GM18517 (cell line): ENCODE data around the gene ZP2.
"Not testable (repeated sequence)": the region's sequence is repeated elsewhere in the genome, so short reads cannot be mapped to it uniquely, and the experiment has no call there.

Experiments used
- ATAC-seq: cut with Tn5 transposase; IDR thresholded peaks from one replicate; pipeline ENCODE4 v1.9.1; 2021; ENCODE audit warnings: mild to moderate bottlenecking, moderate library complexity; ENCODE audit not compliant: unreplicated experiment

Gene ZP2

DNA sequence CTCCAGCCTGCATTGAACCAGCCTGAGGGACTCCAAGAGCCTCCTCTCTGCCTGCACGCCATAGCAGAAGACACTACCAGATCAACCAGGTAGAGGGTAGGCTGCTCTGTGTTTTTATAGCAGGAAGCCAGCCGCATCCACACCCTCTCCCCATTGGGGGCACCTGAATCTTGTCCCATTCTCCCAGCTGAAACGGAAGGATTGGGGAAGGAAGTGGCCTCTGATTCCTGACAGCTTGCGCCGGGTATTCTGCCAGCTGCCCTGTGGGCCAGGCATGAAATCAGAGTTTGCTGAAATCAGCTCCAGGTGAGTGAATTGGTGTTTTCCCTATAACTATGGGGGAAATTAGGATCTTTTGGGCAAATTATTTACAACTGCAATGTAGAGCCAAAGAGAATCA is at the start of gene ZP2:
Gene ZP2, minus strand, starts transcription at position 89 of the 400 bp plus-strand sequence. Its CDS starts 27 bp downstream, at position 62.
- no peak for ATAC-seq

DNA sequence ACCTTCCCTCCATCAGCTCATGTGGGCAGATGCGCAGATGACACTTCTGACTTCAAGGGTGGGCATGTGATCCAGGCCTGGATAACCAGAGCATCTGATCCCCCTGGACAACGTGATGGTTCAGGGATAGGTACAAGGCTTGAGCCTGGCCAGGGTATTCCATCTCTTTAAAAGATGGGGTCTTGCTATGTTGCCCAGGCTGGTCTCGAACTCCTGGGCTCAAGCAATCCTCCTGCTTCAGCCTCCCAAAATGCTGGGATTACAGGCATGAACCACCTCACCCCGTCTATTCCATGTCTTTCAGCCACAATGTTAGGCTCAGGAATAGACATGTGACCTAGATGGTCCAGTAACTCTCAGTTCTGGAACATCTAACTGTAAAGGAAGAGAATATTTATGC is 45.9 kb upstream of the ZP2 start:
- ATAC-seq, result no peak

DNA sequence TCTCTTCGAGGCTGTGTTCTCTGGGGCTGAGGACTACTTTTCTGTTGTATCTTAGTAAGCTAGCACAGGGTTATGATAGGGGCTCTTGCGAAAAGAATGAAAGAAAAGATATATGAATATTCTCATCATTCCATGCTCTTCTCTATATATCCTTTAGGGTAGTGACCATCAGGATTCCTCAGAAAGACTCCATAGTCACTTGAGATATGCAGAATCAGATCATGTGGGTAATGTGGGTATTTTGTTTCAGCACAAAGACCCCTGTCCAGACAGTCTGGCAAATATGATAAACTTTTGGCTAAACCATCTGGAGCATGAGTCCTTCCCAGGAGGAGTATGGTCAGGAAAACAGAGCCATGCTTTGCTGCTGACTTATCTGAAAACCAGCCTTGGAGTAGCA is 45.3 kb upstream of the ZP2 start:
- ATAC-seq, result no peak

DNA sequence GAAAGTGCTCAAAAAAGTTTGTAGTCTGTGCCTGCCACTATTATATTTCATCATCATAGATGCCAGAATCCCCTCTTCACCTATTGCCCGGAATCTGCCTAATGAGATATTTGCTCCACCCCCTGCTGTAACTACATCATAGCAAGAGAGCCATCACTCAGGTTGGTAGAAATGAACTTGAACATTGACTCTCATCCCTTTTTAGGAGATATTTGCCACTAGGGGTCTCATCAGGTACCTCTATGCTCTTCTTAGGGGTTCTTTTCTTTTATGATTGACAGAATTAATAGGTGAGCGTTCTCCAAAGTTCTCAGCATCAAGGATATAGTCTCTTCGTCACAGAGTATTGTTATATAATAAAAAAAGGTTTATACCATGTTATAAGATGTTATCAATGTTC is 42.1 kb upstream of the ZP2 start:
- ATAC-seq, result no peak

DNA sequence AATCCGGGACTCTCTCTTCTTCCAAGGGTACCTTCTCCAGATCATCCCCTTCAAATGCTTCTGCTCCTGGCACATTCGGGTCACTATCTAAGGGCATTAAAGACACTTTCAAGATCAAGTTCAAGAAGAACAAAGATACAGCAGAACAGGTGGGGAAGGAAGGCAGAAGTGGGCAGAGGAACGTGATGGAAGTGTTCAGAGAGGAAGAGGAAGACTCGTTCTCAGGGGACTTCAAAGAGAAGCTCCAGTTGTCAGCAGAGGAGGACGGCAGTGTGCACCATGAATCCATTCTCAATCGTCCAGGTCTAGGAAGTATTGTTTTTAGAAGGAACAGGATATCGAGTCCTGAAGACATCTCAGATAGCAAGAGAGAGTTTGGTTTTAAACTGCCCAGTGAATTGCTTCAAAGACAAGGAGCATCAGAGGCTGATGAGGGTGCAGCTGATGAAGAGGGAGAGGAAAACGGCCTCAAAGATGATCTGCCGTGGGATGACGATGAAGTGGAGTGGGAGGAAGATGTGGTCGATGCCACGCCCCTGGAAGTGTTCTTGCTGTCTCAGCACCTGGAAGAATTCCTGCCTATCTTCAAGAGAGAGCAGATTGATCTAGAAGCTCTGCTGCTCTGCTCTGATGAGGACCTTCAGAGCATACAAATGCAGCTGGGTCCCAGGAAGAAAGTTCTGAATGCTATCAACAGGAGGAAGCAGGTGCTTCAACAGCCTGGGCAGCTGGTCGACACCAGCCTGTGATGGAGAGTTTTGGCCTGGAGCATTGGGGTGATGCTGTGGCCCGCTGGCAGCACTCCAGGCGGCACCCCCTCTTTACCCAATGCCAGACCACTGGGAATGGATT is 38.9 kb upstream of the ZP2 start:
- ATAC-seq, result no peak

DNA sequence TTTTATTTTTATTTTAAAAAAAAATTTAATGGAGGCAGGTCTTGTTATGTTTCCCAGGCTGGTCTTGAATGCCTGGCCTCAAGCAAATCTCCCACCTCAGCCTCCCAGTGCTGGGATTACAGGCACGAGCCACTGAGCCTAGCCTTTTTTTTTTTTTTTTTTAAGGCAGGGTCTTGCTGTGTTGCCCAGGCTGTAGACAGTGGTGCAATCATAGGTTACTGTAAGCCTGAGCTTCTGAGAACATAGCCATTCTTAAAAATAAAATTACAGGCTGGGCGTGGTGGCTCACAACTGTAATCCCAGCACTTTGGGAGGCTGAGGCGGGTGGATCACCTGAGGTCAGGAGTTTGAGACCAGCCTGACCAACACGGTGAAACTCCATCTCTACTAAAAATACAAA is 36.8 kb upstream of the ZP2 start:
- not testable (repeated sequence) for ATAC-seq

DNA sequence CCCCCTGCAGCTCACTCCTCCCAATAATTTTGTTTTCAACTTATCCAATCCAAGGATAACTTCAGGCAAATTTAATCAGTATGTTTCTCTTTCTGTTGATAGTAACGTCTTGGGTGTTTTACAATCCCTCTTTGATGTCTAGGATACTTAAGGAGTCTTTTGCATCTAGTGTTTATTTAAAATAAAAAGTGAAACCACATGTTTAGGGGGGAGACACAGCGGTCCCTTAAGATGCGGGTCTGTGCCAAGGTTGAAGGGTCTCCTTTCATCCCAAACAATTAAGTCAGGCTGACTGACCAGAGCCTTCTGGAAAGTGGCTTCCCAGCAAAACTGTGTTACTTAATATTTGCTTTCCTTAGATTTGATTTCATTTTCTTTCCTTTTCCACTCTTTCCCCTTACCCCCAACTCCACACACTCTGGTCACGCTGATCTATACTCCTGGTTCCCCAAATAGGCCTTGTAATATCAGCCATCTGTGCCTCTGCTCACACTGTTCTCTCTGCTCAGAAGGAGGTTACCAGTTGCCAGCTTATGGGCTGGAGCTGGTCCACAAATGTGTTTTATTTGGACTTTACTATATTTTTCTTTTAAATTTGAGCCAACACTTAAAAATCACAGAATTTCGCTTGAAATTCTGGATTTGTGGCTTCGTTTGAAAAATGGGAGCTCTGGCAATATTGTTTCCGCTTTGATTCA is 33.3 kb upstream of the ZP2 start:
- no peak for ATAC-seq

DNA sequence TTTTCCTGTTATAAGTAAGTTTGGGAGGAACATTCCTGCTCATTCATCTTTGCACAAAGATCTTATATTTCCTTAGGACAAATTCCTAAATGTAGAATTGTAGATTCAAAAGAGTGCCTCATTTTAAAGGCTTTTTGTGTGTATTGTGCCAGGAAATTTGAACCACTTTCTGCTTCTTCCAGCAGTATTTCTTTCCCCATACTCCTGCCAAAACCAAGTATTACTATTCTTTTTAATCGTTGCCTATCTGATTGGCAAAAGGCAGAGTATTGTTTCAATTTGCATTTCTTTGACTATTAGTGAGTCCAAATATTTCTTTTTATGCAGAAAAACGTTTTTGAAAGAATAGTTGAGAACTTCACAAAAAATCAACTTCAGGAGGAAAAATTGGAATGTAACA is 31.4 kb upstream of the ZP2 start:
- ATAC-seq, result no peak

DNA sequence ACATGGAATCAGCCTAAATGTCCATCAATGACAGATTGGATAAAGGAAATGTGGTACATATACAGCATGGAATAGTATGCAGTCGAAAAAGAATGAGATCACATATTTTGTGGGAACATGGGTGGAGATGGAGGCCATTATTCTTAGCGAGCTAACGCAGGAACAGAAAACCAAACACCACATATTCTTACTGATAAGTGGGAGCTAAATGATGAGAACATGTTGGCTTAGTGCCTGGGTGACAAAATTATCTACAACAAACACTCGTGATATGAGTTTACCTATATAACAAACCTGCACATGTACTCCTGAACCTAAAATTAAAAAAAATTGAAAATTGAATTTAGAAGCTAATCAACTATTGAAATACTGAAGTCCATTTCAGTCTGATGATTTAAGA is 28.3 kb upstream of the ZP2 start:
- ATAC-seq, result no peak

DNA sequence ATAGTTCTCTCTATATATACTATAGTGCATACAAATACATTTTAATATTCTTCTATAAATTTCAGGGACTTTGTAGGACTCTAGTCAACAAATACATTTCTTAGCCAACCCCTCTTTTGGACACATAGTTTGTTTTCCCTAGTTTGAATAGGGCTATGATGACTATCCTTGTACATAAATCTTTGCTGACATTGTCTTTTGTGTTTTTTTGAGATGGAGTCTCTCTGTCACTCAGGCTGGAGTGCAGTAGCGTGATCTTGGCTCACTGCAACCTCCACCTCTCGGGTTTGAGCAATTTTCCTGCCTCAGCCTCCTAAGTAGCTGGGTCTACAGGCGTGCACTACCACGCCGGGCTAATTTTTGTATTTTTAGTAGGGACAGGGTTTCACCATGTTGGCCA is 25.5 kb upstream of the ZP2 start:
- no peak for ATAC-seq

DNA sequence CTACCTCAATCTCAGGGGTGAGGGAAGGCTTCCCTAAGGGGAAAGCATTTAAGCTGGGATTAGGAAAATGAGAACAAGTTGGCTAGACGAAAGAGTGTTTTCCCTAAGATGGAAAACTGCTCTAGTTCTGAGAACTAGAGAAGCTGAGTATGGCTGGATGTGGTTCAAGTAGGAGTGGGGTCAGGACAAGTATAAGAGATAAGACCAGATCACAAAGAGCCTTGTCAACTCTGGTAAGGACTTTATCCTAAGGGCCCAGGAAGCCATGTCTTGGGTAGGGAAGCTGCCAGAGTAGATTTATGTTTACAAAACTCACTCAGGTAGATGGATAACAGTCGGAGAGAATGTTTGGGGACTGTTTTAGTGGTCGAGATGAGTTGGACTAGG is 23.8 kb upstream of the ZP2 start:
- ATAC-seq, result no peak

DNA sequence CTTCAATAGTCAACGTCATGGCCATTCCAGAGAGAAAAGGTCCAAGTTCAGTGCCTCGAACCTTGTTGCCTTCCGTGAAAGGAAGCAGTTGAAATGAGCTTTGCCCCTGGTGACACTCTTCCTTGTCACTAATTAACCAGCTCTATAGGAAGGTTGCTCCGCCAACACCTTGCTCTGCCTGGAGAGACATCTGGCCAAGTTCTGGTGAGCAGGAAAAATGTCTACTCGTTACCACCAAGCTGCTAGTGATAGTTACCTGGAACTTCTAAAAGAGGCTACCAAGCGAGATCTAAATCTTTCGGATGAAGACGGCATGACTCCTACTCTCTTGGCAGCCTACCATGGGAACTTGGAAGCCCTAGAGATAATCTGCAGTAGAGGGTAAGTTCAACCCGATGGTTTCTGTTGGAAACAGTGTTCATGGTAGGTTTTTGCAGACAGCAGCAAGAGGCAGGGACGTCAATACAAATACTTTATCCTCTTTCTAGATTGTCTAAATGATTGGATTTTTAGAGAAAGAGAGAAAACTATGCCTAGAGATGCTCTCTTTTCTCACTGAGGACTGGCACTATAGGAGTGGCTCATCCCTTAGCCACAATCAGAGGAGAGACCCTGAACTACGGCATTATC is 22.3 kb upstream of the ZP2 start, which contains the start of gene ANKS4B:
Gene ANKS4B, plus strand, starts transcription at position 179 of the 630 bp plus-strand sequence. Its CDS starts 39 bp downstream, at position 218.
- no peak for ATAC-seq

DNA sequence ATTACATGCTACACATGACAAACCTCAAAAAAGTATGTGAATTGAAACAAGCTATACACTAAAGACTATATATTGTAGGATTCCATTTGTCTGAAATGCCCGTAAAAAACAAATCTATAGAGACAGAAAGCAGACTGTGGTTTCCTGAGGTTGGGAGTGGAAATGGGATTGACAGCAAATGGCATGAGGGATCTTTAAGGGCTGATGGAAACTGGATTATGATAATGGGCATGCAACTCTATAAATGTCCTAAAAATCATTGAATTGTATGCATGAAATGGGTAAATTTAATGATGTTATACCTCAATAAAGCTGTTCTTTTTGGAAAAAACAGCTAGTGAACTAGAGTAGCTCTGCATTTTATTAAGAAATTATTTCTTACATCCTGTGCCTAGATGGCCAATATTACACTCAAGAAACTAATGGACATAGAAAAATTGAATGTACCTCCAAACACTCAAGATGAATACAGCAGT is 21.7 kb upstream of the ZP2 start:
- no peak for ATAC-seq

DNA sequence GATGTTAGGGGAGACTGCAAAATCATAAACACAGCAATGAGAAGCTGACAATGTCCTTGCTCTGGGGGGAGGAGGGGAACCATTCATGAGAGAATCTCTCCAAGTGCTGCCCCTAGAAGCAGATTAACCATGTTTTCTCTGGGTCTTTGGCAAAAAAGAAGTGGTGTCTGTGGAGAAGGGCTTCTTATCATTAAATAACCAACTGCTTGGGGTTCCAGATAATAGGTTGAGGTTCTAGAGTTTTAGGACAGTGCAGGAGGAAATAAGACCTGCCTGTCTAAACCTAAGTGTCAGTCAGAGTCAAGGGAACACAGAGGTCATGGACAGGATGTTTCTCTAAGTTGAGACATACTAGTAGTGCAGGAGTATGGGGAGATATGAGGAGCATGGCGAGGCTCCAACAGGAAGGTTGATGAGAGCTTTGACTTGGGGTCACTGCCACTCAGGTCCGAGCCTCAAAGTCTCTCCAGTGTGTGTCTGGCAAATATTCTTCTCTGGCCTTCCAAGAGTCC is 17.0 kb upstream of the ZP2 start:
- ATAC-seq, result no peak

DNA sequence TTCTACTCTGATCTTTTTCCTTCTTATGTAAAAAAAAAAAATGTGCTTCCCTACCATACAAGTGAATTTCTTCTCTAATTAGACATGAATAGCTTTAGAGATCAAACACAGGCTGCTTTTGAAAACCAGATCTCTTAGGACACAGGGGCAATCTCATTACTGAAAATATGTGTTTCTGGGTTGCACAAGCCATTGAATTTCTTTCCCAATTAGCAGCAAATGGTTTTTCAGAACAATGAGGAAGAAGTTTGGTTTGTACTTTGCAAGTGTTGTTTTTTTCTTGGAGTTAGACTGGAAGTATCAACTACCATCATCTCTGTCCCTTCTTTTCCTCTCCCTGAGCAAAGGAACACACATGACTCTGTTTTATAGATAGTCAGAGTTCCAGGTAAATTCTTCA is 16.5 kb upstream of the ZP2 start:
- ATAC-seq, result no peak

DNA sequence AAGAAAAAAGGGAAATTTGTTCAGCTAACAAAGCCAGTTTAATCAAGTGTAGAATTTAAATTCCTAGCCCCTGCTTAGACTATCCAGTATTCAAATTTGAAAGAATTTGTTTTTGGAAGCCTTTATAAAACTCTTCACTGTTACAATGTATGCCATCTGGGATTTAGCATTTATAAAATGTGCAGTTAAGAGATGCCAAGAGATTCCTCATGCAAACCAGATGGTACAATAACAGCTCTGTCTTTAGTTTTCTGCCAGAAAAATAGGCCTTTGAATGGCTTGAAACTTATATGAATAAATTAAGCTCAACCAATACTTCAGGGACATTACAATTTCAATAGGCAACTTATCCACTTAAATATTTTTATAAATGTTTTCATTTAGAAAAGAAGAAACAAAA is 15.4 kb upstream of the ZP2 start:
- no peak for ATAC-seq

DNA sequence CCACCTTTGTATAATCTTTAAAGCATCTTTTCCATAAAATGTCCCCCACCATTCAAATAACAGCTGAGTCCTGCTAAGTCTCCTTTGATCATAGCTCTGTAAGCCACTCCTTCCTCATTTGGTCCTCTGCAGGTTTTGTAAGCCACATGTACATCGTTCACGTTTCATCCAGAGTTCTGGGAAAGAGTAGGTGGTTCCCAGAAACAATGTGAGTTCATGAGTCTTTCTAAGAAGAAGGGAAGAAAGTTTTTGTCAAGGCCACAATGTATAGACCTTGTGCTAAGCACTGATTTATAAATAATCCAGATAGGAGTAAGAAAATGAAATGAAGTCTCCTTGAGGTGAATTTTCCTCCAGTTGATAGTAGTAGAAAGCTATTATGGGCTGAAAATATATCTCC is 13.4 kb upstream of the ZP2 start:
- ATAC-seq, result no peak

DNA sequence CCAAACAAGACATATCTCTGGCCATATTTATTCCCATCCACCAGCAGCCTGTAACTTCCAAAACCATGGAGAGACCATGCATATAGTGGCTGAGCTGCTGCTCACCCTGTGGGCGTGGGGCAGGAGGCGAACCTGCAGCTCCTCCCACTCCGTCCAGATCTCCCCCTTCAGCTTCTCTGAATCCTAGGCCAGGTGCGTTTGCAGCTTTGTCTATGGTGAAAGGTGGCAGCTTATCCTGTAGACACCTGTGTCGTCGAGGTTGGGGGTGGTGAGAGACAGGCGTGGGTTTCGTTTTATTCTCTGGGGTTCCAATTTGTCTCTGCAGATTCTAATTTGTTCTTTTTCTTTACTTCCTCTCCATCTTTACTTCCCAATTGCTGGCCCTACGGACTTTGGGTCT is 12.4 kb upstream of the ZP2 start:
- ATAC-seq, result no peak

DNA sequence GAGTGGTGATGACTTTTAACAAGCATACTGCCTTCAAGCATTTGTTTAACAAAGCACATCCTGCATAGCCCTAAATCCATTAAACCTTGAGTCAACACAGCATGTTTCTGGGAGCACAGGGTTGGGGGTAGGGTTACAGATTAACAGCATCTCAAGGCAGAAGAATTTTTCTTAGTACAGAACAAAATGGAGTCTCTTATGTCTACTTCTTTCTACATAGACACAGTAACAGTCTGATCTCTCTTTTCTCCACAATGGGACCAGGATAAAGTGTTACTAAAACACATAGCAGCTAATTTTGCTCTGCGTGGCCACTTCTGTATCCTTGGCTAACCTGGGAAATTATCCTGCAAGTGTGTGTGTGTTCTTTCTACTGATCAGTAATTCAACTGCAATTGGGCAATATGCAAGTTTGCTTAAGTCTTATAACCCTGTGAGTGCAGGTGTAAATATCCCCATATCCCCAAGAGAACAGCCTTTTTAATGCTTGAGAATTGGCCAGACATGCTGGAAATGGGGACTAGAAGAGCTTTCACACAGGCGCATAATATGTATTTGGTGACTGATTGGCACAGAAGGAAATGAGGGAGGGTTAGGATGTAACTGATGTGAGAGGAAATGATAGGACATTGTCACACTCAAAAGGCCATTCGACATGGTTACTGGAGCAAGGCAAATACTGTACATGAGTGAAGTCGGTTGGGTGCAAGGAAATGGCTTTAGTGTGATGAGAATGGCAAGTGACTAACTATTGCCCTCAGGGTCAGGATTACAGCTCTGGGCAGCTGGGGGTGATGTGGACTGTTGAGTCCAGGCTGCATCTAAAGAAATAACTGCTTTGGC is 11.3 kb upstream of the ZP2 start:
- ATAC-seq, result no peak

DNA sequence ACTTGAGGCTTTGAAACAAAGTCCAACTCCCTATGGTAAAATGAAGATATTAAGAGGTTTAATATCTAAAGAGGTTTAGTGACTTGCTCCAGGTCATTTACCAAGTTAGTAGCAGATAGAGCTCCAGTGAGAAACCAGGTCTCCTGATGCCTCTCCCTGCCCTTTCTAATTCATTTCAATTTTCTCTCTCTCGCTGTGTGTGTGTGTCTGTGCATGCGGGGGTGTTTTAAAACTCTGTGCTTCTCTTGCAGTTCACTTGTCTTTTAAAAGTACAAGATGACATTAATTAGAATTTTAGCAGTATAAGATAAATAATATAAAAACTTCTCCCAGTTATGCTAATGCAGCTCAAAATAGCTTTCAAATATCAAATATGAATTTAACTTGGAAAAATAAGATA is 8.2 kb upstream of the ZP2 start:
- ATAC-seq, result no peak

DNA sequence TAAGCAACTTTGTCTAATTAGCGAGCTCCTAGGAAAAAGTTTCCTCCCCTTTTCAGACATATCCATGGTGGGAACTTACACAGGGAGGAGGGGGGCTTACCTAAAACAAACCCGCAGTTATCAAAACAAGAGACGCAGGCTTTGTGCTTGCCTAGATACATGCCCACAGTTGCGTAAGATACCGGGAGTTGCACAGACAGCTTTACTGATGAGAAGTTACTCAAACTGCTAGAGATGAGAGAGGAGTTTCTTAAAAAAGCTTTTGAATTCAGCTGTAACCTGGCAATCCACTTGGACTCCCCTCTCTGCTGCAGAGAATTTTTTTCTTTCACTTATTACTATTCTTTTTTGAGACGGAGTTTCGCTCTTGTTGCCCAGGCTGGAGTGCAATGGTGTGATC is 6.8 kb upstream of the ZP2 start:
- ATAC-seq, result no peak
